Embryonic facial prominence (tissue), 1 donor: ENCODE data around the gene IQCM.

Source experiments
- DNase-seq: peaks from one replicate; pipeline ENCODE4 v3.0.0-alpha.2; 2016; ENCODE audit errors: extremely low spot score

The IQCM gene, protein sequence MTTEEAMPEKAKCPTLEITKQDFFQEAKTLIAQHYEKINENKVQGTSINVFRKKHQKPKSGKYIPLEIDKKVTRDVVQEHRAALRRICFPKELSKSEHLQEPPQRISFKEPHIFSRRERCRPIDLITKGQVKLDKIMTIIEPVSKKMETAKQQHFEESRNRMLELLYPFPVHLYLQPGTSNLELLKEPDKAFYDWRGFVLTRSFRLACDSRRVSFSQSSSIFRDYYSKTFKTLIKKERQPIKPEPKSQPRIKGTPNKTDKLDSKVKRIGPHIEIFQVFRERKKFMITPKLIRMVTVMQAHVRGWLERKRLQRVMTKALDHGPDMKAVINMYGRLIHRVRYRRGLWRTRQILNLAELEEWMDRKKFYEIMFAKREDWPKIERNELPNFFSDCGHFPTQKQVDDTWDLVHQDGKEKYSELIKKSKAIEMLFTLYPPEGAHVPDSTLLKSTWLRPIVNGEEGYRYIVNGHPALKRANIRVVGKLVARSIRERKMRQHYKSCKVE

DNA sequence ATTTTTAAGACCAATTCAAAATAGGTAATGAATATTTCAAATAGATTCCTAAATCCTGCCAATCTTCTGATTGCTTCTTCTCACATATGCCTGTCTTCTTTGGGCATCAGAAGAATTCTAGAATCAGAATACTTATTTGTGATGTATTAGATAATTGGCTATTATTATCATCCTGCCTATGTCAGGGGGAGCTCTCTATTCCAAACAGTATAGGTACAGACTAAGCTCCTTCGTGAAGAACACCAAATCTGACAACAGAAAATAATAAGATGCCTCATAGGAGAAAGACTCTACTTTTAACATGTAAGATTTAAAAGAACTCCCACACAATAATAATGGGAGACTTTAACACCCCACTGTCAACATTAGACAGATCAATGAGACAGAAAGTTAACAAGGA is at the start of gene IQCM:
IQCM (minus strand) TSS at position 101 of the 400 bp plus-strand sequence. CDS start 73,152 bp downstream, outside the sequence.
- no peak for DNase-seq

DNA sequence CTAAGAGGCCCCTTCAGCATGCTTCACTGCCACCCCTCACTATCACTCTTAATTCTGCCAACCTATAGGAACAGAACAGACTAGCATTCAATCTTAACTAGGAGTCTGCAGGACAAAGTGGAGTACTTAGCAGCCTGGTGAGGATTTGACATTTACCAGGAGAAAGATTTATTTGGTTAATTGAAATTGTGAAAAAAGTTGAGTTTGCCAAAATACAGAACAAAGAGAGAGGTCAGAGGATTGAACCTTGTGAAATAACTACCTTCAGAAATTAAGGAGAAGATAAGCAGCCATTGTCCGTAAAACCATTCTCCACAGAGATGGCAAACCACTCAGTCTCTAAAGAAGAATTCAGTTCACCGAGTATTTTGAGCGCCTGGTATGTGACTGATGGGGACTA is 41.8 kb upstream of the IQCM start:
- no peak for DNase-seq

DNA sequence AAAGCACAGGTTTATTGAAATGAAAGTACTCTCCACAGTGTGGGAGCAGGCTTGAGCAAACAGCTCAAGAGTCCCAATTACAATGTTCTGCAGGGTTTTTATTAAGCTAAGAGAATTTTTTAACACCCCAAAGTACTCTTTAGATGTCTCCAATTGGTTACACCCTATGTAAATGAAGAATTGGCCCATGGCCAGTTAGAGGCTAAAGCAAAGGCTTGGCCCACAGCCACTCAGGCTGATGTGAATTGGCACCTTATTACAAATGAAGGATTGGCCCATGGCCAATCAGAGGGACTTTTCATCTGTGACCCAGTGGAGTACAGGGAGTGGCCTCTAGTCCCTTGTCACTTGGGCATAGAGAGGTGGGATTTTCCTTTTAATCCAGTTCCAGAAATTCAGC is 30.1 kb upstream of the IQCM start:
- DNase-seq: no peak

DNA sequence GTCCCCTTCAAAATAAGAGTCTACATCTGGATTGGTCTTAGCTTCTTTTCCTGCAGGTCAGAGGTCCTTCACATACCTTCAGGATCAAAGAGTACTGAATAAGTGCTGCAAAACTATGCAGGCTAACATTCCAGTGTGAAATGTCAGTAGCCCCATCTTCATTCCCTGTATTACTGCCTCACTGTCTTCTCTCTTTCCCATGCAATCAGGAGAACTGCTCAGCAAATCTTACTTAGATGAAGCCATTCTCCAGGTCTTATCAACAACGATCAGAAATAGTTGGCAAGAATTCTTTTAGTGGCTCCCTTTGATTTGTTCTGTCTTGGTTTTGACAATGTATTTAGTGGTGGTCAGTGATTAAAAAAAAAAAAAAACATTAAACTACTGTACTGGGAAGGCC is 26.0 kb upstream of the IQCM start:
- no peak for DNase-seq

DNA sequence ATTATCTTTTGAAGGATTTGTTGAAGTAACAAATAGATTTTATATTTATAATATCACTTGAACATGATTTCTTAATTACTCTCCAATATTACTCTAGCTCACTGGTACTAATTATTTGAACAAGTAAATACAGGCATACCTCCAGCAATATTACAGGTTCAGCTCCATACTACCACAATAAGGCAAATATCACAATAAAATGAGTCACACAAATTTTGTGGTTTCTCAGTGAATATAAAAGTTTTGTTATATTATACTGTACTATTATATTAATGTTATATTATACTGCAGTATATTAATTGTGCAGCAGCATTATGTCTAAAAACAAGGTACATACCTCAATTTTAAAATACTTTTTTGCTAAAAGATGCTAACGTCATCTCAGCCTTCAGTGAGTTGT is 22.4 kb upstream of the IQCM start:
- DNase-seq: no peak

DNA sequence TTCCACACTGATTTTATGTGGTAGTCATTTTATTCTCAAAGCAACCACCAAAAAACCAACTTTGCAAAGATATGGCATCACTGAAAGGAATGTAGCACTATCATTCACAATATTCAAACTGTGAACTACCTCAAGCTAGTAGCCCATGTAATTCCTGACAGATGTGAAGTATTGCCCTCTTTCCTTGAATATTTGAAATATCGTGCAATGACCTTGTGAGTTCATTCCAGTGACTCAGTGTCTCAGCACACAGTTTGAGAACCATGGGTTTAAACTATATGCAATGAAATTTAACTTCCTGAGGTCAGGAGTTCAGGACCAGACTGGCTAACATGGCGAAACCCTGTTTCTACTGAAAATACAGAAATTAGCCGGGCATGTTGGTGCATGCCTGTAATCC is 20.9 kb upstream of the IQCM start:
- DNase-seq: no peak

DNA sequence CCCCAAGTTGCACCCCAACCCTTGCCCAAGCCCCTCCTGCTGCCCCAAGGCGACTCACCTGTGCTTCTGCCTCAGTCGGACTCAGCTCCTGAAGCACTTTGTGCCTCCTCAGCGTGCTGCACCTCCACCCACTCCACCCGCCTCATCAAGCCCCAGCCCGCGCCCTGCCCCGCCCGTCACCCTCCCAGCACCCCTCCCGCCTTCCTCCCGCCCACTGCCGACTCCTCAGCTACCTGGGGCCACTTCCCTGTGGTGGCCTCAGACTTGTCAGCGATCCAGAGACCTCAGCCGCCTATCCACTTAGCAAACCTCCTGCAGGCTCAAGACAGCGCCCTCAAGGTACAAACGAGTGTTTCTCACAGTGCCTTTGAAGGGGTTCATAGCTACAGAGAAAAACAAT is 19.6 kb upstream of the IQCM start:
- DNase-seq: no peak

DNA sequence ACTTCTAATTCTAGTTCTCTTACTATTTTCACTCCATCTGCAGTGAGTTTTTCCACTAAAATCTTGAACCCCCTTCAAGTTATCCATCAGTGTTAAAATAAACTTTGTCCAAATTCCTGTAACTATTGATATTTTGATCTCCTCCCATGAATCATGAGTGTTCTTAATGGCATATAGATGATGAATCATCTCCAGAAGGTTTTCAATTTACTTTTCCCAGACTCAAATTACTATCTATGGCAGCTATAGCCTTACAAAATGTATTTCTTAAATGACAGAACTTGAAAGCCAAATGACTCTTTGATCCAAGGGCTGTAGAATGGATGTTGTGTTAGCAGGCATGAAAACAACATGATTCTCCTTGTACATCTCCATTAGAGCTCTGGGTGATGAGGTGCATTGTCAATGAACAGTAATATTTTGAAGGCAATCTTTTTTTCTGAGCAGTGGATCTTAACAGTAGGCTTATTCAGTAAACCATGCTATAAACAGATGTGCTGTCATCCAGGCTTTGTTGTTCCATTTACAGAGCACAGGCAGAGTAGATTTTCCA is 16.1 kb upstream of the IQCM start:
- no peak for DNase-seq

DNA sequence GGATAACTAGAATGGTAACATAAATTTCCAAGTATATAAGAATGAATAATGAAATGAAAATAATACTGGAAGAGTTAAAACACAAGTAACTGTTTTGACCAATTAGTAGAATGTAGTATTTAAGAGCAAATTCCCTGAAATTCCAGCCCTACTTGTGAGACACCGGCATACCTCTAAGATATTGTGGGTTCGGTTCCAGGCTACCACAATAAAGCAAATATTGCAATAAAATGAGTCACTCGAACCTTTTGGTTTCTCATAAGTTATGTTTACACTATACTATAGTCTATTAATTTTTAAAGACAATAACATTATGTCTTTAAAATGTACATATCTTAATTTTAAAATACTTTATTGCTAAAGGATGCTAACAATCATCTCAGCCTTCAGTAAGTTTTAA is 15.2 kb upstream of the IQCM start:
- no peak for DNase-seq

DNA sequence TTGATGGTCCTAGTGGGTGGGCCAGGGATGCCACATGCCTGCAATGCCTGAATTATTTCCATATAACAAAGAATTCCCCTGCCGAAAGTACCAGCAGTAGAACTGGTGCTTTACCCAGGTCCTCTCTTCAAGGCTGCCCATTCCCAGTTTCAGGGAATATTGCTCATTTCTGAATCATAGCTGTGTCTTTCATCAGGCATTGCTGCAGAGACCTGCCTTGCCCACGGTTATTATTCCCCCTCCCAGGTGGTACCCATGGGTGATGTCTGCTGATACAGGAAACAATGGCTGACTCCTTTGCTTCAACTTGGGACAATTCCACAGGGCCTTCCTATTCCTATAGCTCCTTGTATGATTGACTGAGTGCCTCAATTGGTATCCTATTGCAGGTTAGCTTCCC is 9.7 kb upstream of the IQCM start:
- no peak for DNase-seq

DNA sequence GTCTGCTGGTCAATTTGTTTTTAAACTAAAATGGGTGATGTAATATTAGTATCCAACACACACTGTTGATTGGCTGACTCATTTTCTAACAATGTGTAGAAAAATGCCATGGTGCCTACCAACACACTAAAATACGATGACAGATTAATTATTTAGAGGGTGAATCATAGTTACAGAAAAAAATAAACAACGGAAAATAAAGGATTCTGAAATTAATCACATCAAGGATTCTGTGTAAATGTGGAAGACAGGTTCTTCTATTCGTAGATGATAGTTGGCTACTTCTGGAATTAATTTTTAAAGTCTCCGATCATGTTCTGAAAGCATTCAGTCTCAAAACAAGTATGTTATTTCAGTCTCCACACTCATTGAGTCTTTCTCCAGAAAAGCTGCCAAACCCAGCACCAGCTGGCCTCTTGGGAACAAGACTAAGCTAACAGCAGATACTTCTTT is 8.2 kb upstream of the IQCM start:
- DNase-seq: no peak

DNA sequence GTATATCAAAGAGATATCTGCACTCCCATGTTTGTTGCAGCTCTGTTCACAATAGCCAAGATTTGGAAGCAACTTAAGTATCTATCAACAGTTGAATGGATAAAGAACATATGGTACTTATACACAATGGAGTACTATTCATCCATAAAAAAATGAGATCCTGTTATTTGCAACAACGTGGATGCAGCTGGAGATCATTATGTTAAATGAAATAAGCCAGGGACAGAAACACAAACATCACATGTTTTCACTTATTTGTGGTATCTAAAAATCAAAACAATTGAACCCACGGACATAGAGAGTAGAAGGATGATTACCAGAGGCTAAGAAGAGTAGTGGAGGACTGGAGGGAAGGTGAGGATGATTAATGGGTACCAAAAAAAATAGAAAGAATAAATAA is 14.2 kb downstream of the IQCM start:
- DNase-seq: no peak

DNA sequence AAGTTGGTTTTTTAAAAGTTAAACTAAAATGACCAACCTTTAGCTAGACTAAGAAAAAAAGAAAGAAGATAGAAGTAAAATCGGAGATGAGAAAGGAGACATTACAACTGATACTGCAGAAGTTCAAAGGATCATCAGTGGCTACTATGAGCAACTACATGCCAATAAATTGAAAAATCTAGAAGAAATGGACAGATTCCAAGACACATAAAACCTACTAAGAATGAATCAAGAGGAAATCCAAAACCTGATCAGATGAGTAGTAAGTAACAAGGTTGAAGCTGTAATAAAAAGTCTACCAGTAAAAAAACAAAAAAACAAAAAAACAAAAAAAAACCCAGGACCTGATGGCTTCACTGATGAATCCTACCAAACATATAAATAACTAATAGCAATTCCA is 16.1 kb downstream of the IQCM start:
- no peak for DNase-seq

DNA sequence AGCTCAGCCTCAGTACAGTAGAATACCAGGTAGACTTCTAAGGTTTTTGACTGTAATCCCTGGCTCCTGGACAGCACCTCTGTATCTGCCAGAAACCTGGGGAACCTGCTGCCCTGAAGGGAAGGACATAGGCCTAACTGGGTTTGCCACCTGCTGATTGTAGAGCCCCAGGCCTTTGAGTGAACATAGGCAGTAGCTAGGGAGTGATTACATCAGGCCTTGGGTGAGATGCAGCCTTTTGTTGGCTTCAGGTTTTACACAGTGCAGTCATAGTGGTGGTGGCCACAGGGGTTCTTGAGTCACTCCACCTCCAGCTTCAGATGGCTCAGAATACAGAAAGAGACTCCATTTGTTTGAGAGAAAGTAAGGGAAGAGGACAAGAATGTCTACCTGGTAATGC is 19.3 kb downstream of the IQCM start:
- no peak for DNase-seq

DNA sequence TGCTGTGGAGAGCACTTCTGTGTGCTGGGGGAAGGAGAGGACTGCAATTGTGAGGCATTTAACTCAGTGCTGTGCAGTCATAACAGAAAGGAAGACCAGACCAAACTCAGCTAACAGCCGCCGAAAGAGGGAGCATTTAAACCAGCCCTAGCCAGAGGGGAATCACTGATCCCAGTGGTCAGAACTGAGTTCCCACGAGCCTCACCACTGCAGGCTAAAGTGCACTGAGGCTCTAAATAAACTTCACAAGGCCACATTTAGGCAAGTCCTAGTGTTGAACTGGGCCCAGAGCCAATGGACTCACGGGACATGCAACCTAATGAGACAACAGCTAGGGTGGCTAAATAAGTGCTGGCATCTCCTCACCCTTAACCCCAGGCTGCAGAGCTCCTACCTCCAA is 20.4 kb downstream of the IQCM start:
- DNase-seq: no peak

DNA sequence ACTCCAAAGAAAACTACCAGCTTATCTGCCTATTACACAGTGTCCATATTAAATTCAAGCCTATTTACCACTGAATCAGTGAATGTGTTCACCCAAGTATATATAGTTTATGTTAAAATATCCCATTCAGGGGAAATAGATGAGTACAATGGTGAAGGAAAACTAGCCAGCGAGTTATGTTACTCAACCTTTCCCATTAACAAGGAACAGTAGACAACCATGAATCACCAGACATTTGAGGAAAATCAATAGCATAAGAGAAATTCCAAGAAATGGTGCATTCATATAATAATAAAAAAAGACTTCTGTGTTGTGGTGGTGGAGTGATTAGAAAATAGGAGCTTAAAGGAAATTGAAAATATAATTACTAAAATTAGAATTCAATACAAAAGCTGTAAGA is 21.3 kb downstream of the IQCM start:
- no peak for DNase-seq

DNA sequence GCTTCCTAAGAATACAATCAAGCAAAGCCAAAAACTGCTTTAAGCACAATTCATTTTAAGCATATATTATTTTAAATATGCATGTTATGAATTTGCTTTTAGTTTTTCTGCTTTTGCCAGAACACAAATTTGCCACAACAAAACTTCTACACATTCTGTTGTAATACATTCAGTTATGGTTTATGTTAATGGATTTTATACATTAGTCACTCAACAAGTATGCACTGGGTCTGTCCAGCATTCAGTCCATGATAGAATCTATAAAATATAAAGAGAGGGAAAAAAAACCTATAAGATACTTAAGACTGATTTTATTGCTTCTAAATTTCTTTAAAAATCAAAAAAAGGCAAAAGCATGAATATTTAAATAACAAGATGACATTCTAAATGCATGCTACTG is 22.2 kb downstream of the IQCM start:
- DNase-seq: no peak

DNA sequence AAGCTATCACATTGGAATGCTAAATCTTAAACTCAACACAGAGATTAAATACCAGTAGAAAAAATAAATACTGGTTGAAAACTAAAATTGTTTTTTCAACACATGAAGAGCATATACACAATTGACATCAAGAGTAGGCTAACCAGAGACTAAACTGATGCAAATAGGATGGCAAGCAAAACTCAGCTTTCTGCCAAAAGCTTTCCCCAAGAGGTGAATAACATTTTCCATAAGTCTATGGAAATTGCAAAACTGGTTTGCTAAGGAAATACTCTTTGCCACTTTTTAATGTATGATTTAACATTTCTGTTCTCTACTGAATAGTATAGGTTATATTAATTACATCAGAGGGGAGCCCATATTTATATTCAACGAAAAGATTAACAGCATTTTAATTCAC is 23.8 kb downstream of the IQCM start:
- DNase-seq: no peak

DNA sequence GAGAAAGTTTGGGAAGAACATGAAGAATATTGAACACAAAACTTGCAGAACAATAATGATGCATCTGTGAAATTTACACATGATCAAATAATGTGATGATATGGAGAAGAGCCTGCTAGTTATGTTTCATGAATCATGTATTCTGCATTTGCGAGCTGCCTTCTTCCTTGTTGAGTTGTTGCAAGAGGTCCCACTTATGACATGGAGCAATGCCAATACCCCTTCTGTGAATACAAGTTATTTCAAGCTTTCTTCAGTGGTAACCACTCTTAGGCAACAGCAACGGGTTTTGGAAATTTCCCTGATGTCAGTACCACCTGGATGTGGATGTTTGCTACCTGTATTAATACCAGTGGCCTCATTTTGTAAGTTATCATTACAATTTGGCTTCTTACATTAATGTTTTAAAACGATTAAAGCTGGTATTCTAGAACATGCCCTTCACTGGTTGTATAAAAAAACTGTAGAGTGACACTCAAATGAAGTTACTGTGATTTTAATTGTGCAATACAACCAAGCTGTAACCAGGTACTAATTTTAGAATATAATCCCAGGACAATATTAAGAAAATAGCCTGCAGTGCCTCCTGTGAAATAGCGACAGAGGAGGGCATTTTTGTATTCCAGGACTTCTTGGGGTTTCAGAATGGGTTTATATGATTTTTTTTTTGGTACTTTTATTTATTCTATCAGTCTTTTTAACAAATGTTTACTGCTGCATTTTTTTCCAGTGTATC is 25.3 kb downstream of the IQCM start:
- no peak for DNase-seq

DNA sequence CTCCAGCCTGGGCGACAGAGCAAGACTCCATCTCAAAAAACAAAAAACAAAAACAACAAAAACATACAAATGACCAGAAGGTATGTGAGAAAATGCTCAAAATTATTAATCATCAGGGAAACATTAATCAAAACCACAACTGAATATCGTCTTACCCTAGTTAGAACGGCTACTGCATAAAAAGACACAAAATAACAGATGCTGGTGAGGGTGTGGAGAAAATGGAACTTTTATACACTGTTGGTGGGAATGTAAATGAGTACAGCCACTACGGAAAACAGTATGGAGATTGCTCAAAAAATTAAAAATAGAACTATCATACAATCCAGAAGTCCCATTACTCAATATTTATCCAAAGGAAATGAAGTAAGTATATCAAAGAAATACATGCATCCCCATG is 27.3 kb downstream of the IQCM start:
- DNase-seq: no peak

DNA sequence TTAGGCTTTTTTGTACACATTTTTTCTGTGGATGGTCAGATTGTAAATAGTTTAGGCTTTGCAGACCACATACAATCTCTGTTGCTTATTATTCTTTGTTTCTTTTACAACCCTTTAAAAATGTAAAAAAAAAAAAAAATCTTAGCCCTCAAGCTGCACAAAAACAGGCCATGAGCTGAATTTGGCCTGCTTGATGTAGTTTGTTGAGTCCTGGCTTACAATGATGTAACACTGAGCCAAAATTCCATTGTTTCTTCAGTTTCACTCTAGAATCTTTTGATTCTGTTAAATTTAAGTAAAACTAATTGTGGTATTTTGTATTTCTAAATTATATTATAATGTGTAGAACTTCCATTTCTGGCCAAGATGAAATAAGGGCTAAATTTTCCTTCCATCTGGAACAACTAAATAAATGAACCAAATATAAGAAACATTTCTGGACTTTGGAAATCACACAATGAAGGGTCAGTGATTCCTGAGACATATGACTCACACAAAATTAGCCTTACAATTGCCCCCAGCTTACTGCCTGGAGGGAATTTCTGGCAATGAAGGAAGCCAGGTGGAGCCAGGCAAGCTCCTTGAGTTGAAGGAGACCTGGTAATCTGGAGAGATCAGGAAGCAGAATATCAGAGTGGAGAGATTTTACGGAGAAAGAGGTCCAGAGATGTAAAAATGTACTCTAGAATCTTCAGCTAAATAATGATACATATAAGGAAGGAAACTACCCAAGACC is 29.8 kb downstream of the IQCM start:
- no peak for DNase-seq

DNA sequence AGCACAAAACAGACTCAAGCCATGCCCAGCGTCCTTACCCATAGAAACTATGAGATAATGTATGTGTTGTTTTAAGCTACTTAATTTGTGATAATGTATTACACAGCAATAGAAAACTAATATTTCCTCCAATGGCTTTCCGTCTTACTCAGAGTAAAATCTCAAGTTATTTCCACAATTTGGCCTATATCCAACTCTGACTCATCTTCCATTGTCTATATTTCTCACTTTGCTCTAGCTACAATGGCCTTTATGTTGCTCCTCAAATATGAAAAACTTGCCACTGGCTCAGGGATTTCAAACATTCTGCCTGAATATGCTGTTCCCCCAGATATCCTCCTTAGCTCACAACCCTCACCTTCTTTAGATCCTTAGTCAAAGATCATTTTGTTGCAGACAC is 31.6 kb downstream of the IQCM start:
- no peak for DNase-seq
